Panc1 (cell line): Measurements from ENCODE around the gene CLNK. TPM values are rescaled to one million over a fixed set of nuclear protein-coding genes. Genes with fewer than 3 reads are reported as not detected.

Experiments used
- ATAC-seq: fragments of 200-7000 bp; cut with Tn5 transposase; 2 replicates; pipeline ENCODE4 v1.9.1; 2020; ENCODE audit warnings: mild to moderate bottlenecking, moderate library complexity
- BruUV-seq: library from RNA; stranded (reverse); fragments of 400-500 nt; replicated peaks from 2 replicates; lab custom pipeline; 2021; lab: Mats Ljungman, UMichigan
- CTCF ChIA-PET: fragments of 300-600 bp; sonication (Branson Sonifier 250); formaldehyde crosslinking; loops from one replicate; lab custom pipeline; 2022; ENCODE audit warnings: antibody characterized with exemption; lab: Charles Lee
- POLR2A ChIA-PET: fragments of 300-600 bp; sonication (Branson Sonifier 250); formaldehyde crosslinking; loops from one replicate; lab custom pipeline; 2022; ENCODE audit warnings: antibody characterized with exemption; lab: Charles Lee
- DNase-seq: peaks from one replicate; pipeline ENCODE4 v3.0.0-alpha.2; 2010; ENCODE audit warnings: low read depth, low spot score
- H3K27ac ChIP-seq: 2 replicates; pipeline ENCODE4 v1.5.1; 2011; ENCODE audit warnings: mild to moderate bottlenecking, low read length, inconsistent platforms
- H3K27me3 ChIP-seq: fragments of 200-500 bp; sonication (Bioruptor generic); 2 replicates; pipeline ENCODE4 v1.6.0; 2014; ENCODE audit warnings: low read length, inconsistent platforms; ENCODE audit not compliant: control insufficient read depth, insufficient read depth
- H3K36me3 ChIP-seq: fragments of 200-500 bp; sonication (Bioruptor generic); 2 replicates; pipeline ENCODE4 v1.5.1; 2014; ENCODE audit warnings: inconsistent platforms, mild to moderate bottlenecking, low read length, moderate library complexity; ENCODE audit not compliant: control insufficient read depth, insufficient read depth
- H3K4me1 ChIP-seq: 2 replicates; pipeline ENCODE4 v1.5.1; 2011; ENCODE audit warnings: inconsistent platforms, mild to moderate bottlenecking, low read length, moderate library complexity; ENCODE audit not compliant: control insufficient read depth, insufficient read depth
- H3K4me3 ChIP-seq, 2 experiments: 2 replicates each; pipeline ENCODE4 v1.5.1; 2011 to 2012; ENCODE audit warnings: low read depth in 2 of 2, low read length in 2 of 2, mild to moderate bottlenecking in 2 of 2, inconsistent platforms in 1 of 2, moderate library complexity in 1 of 2
- H3K9me3 ChIP-seq: fragments of 200-500 bp; sonication (Bioruptor generic); 2 replicates; pipeline ENCODE4 v1.5.1; 2014; ENCODE audit warnings: low read depth, mild to moderate bottlenecking, inconsistent platforms, low read length, moderate library complexity; ENCODE audit not compliant: control insufficient read depth, insufficient read depth
- CTCF ChIP-seq: fragments of 450-650 bp; IDR thresholded peaks from 2 replicates; pipeline ENCODE4 v1.5.1; 2017; ENCODE audit warnings: mild to moderate bottlenecking
- POLR2AphosphoS5 ChIP-seq: IDR thresholded peaks from 2 replicates; pipeline ENCODE4 v1.6.1; 2012; ENCODE audit warnings: mild to moderate bottlenecking, low read depth, low read length, moderate library complexity
- REST ChIP-seq, 2 experiments: IDR thresholded peaks; 2 replicates each; pipeline ENCODE4 v1.6.1; 2011 to 2012; ENCODE audit warnings: low read depth in 2 of 2, control low read depth in 1 of 2, low read length in 1 of 2, mild to moderate bottlenecking in 1 of 2, moderate library complexity in 1 of 2; ENCODE audit not compliant: insufficient read depth in 1 of 2
- SIN3A ChIP-seq: IDR thresholded peaks from 2 replicates; pipeline ENCODE4 v1.6.1; 2012; ENCODE audit warnings: low read depth, mild to moderate bottlenecking, low read length, moderate library complexity, borderline replicate concordance; ENCODE audit not compliant: insufficient read depth
- TCF7L2 ChIP-seq: IDR thresholded peaks from 2 replicates; pipeline ENCODE4 v1.6.1; 2011; ENCODE audit warnings: mild to moderate bottlenecking, low read depth, low read length, inconsistent platforms
- in situ Hi-C: cut with HindIII; loops from 2 replicates; pipeline ENCODE4 v1.10.0; 2016; ENCODE audit warnings: low sequenced_read_pairs, low pct_unique_long_range_greater_than_20kb
- intact Hi-C: fragments of 100-400 bp; cut with micrococcal nuclease; formaldehyde crosslinking; loops from one replicate; pipeline ENCODE4 v1.10.0; 2022; ENCODE audit not compliant: unreplicated experiment
- total RNA-seq: library from RNA; stranded (reverse); gene quantifications from one replicate; pipeline ENCODE4 v1.2.1, GENCODE V29; 2021; ENCODE audit not compliant: unreplicated experiment

Gene CLNK
- total RNA-seq, 1 experiment from 2014 or later: not detected

- ChIA-PET CTCF (interaction anchor here (0.7 kb wide), 1 partner anchor 24 kb away, joined by 3 read pairs; no protein-coding TSS in a partner anchor), POLR2A (no interaction called here)
- H3K9me3 ChIP-seq: no peaks in the 10 kb centered on the region
- H3K27me3 ChIP-seq: no peaks in the 10 kb centered on the region
- BruUV-seq: no TSS peak
- TF ChIP-seq SIN3A: no peak
- no peak overlapping the region for H3K27ac ChIP-seq
- no peak for DNase-seq
- no peaks in the 10 kb centered on the region for H3K36me3 ChIP-seq
- no peaks in the 10 kb centered on the region for H3K4me1 ChIP-seq
- in situ Hi-C loops (no loop called here), intact Hi-C loops (loop anchor here (10.0 kb wide), 1 partner anchor 121 kb away; no protein-coding TSS in a partner anchor)
- no peak overlapping the region for H3K4me3 ChIP-seq
- ATAC-seq: no peak
Observed at GRCh38 chr4:10535912-10536311, 148.7 kb downstream of the CLNK start.

- intact Hi-C loops (loop anchor here (10.0 kb wide), 1 partner anchor 120 kb away; no protein-coding TSS in a partner anchor), in situ Hi-C loops (no loop called here)
- H3K27me3 ChIP-seq: no peaks in the 10 kb centered on the region
- H3K36me3 ChIP-seq: no peaks in the 10 kb centered on the region
- H3K27ac ChIP-seq: no peak overlapping the region
- H3K4me1 ChIP-seq: no peaks in the 10 kb centered on the region
- CTCF ChIA-PET: no interaction called here
- POLR2A ChIA-PET: no interaction called here
- DNase-seq: no peak
- H3K9me3 ChIP-seq: no peaks in the 10 kb centered on the region
- no TSS peak for BruUV-seq
- no peak overlapping the region for H3K4me3 ChIP-seq
- no peak for ATAC-seq
- TF ChIP-seq SIN3A: no peak
- no peak for TF ChIP-seq TCF7L2
- TF ChIP-seq CTCF: no peak
- no peak for TF ChIP-seq POLR2AphosphoS5
- TF ChIP-seq REST (IDR thresholded peaks at IDR 0.05; ENCODE audit: insufficient read depth in 1 of 2, low read depth in 2 of 2, low read length in 1 of 2): no peak
Observed at GRCh38 chr4:10534820-10535219, 149.7 kb downstream of the CLNK start.

GRCh38 chr4:10532155-10532554 is 152.4 kb downstream of the CLNK start:
- DNase-seq (no peak), ATAC-seq (no peak)
- in situ Hi-C loops (no loop called here), intact Hi-C loops (loop anchor here (10.0 kb wide), 1 partner anchor 117 kb away; no protein-coding TSS in a partner anchor)
- Histone ChIP-seq H3K27me3 (no peaks in the 10 kb centered on the region), H3K36me3 (no peaks in the 10 kb centered on the region), H3K9me3 (no peaks in the 10 kb centered on the region), H3K27ac (no peak overlapping the region), H3K4me1 (no peaks in the 10 kb centered on the region), H3K4me3 (no peak overlapping the region)
- POLR2A ChIA-PET: no interaction called here
- CTCF ChIA-PET: no interaction called here
- BruUV-seq: no TSS peak
- no peak for TF ChIP-seq TCF7L2
- TF ChIP-seq CTCF: no peak
- TF ChIP-seq POLR2AphosphoS5: no peak
- no peak for TF ChIP-seq REST (IDR thresholded peaks at IDR 0.05; ENCODE audit: insufficient read depth in 1 of 2, low read depth in 2 of 2, low read length in 1 of 2)
- no peak for TF ChIP-seq SIN3A
